CMK (cell line): ENCODE measurements around the gene PDZRN3.

Source experiments
- DNase-seq: peaks from one replicate; pipeline ENCODE4 v3.0.0-alpha.2; 2010; ENCODE audit warnings: low read depth

PDZRN3 gene

GRCh38 chr3:73622091-73622805, 2.5 kb downstream of the PDZRN3 start:
- no peak for DNase-seq

DNA sequence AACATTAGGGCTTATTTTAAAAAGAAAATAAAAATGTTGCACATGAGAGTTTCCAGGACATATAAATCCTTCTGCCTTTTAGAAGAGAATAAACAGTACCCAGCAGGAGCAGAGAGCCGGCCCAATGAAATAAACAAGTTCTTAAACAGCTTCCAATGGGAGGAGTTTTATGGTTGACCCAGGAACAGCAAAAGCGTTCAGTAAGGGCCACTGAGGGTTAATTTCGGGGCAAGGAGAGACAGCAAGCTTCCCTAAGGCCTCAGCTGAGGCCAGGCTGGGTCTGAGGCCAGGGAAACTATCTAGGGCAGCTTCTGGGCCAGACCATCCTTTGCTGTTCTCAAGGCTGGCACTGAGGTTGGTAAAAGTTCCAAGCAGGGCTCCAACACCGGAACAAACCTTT, 3.4 kb downstream of the PDZRN3 start:
- no peak for DNase-seq

DNA sequence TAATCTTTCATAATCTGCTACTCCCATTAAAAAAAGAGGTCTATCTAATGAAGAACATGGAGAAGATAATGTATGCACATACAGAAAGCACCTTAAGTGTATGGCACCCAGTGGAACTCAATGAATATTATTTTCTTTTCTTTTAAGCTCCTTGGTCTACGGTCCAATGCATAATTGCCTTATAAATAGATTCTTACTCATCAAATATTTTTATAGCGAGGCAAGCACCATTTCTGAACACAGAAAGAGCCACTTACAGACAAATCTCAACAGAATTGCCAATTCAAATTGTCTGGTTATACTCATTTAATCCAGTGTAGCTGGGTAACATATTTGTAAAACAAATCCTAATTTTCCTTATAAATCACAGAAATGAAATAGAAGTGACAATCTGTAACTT, 6.3 kb downstream of the PDZRN3 start:
- DNase-seq: no peak

DNA sequence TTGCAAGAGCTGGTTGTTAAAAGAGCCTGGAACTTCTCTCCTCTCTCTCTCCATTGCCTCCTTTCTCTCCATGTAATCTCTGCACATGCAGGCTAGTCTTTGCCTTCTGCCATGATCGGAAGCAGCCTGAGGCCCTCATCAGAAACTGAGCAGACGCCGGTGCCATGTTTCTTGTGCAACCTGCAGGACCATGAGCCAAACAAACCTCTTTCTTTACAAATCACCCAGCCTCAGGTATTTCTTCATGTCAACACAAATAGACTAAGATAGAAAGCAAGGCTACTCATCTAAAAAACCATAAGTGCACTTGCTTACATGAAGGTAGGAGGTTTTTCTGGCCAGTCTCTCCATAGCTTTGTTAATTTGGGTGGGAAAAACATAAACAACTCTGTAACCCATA, 8.7 kb downstream of the PDZRN3 start:
- no peak for DNase-seq

- DNase-seq: no peak
These were observed 10.3 kb downstream of the PDZRN3 start for GRCh38 chr3:73614419-73614818.

- DNase-seq: no peak
These were observed 13.6 kb downstream of the PDZRN3 start for GRCh38 chr3:73611176-73611575.

DNA sequence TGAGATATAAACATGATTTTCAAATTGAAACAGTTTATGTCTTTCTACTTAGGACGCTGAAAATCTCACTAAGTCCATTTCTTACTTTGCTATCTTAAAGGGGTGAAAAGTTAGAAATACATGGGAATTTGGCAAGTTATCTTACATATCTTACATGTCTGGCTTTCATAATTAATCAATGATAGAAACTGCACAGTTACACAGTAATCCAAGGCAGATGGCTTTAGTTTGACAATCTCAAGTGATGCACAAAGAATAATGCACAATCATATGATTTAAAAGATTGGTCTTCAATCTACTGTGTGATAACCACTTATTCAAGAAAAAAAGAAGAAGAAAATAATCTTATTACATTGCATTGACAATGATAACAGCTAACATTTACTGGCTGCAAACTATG, 14.2 kb downstream of the PDZRN3 start:
- DNase-seq: no peak

DNA sequence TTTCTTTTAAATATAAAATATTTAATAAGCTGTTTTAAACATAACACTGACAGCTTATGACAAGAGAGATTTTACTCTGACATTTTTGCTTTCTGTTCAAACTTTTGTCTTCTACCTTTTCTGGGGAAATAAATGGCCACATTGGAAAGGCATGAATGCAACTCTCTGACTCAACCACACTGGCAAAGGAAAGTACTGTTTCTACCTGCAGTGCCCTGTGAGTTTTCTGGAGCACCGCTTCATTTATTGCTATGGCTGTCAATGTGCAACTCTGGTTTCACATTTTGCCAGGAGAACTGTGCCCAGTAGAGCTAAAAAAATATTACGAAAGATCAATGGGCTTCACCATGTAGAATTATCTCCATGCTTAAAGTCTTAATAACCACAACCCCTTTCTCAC, 15.1 kb downstream of the PDZRN3 start:
- DNase-seq: no peak

- DNase-seq: no peak
These were observed 15.5 kb downstream of the PDZRN3 start for GRCh38 chr3:73609315-73609641.

DNA sequence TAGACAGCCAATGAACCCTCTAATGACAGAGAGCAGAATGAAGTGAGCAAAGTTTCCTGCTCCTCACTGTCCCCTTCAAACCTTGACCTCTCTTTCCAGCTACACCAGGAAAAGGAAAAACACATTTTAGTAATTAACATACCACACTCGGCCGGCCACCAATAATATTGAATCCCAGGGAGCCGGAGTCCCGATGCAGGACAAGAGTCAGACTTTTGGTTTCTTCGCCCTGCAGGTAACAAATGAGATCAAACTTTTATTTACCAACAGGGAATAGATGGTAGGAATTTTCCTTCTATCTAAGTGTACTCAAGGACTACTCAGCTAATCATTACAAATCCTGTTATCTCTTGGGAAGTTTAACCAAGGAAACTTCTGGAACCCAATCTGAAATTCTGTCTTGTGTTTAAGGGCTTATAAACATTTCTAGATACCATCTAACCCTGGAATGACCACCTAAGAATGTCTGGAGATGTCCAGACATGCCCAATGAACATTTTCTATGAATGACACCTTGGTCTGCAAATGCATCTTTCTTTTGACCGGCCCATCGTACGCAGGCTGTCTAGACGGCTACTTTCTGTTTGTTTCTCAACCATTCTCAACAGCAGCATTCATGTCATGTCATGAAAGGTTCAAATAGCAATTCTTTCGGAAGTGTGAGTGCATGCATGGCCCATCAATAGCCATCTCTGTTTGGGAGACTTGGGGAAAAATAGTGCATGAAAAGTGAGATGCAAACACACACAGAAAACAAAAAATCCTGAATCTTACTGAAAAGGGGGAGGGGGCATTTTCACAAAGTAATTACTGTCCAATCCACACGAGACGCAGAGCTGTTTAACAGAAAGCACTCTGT, 16.1 kb downstream of the PDZRN3 start:
- no peak for DNase-seq

DNA sequence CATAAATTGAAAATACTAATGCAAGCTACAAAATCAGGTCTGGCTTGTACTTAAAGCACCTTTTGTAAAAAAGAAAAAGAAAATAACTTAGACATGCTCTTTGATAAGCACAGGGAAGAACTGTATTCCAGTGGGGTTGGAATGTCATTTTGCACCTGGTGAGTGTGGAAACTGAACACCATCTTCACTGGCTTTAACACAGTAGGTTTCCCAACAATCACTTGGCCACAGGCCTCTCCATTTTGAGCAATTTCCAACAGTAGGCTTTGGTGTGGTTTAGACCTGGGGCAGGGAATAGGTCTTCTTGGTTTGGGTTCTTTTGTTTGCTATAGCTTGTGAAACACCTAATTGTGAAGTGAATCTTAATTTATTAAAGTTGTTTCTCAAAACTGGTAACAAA, 18.9 kb downstream of the PDZRN3 start:
- no peak for DNase-seq

DNA sequence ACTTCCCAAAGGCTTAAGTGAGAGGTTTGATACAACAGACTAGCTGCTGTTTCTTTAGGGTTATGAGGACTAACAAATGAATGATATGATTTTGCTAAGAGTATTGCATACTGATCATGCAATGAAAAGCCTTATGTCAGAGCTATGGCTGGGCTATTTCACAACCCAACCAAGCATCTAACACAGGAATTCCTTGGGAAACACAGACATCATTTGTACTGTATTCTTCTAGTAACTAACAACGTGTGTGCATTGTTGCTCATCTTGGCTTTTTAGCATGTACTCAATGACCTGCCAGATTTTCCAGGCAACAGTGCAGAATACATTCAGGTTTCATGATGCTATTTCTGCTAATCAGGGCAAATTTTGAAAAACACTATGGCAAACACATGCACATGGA, 19.3 kb downstream of the PDZRN3 start:
- no peak for DNase-seq

GRCh38 chr3:73604451-73604850, 20.3 kb downstream of the PDZRN3 start:
- no peak for DNase-seq

GRCh38 chr3:73603762-73604171, 21.0 kb downstream of the PDZRN3 start:
- no peak for DNase-seq

DNA sequence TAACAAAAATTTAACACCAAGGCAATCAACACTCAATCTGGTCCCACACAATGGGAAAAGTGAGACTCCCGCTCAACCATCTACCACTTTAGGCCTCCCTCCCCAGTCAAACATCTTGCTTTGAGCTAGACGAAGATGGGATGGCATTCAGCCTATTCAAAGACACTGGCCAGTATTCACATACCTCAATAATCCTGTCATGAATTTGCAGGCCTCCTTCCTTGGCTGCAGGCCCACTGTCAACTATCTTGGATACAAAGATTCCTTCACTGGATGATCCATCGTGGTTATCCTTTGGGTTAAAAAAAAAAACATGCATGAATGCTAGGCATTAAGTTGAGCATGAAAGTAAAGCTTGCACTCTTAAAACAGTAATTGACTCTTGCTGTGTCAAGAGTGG, 22.6 kb downstream of the PDZRN3 start:
- DNase-seq: no peak

DNA sequence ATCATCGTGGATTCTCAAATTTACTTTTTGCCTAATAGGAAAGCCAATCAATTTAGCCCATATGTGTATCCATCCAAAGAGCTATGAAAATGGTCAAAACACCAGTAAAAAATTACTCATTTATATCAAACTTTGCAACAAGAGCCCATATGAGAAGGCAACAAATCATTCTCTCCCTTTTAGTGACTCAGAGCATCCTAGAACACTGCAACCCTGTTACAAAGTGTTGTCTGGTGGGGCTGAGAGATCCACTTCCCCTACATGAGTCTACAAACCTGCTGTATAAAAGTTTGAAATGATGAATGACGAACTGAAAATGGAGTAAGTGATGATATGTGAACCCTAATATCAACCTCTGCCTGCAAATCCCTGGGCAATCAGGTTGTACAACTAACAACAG, 23.3 kb downstream of the PDZRN3 start:
- no peak for DNase-seq

DNA sequence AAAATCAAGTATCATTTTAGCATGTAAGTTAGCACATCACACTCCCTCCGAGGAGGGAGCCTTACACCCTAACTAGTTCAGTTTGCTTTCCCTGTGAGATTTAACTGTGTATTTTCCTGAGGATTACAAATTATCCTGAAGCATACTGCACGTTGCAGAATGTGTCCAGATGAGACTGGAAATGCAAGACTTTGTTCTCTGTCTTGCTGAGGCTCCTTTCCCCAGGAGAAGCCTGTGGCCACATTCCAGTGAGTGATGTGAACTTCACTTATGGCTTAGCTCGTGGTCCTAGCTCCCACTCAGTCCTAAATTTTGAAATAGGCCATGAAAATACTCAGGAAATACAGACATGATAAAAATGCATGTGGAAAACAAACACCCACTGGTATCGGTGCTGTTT, 23.7 kb downstream of the PDZRN3 start:
- no peak for DNase-seq

DNA sequence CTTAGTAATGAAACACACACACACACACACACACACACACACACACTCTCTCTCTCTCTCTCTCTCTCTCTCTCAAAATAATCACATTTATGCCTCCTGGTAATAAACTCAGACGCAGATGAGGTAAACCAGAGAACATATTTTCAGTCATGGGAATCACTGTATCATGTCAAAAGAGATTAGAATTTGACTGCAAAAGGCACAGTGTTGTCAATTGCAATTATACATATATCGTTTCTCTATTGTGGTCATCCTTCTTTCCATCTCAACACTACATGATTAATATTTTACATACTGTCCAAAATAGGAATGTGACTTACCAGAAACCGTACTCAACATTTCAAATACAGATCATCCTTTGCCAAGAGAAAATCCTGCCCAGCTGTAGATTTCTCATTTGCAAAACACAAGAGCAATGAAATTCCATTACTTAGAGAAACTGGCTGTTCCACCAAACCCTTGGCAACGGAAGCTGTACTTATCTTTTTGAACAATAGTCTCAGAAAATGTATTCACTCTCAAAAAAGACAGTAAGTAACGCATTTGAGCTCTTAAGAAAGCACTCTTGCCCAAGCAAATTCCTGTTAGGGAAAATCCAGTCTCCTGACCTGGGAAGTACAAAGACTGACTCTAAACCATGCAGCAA, 24.3 kb downstream of the PDZRN3 start:
- DNase-seq: no peak

DNA sequence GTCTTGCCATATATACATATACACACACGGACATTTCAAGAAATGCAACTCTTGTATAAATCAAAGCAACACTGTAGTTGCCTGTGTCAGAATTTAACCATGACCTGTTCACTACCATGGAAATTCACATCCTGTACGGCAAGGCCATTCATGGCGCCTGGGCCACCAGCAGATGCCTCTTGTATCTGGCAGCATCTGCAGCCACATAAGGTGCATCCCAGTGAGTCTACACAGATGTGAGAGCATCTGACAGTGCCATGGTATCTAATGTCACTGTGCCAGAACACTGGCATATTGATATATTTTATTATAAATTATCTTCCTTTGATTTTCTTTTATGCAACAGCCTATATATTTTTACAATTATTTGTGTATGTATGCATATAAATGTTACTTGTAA, 25.1 kb downstream of the PDZRN3 start:
- DNase-seq: no peak

DNA sequence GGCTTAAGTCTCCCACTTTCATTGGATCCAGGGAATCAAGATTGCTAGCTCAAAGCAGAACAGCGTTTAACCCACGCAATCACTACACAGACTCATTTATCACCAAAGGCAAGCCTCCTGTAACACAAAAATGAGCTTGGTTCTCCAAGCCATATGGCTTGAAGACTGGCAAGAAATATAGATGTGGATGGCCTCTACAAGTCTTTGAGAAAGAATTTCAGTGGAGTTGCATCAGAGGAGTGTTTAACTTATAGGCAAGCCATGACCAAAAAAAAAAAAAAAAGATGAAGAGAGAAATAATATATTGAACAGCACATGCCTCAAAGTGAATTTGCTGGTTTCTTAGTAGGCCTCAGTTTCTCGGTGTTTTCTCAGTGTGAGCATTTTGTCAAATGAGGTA, 27.3 kb downstream of the PDZRN3 start:
- DNase-seq: no peak

DNA sequence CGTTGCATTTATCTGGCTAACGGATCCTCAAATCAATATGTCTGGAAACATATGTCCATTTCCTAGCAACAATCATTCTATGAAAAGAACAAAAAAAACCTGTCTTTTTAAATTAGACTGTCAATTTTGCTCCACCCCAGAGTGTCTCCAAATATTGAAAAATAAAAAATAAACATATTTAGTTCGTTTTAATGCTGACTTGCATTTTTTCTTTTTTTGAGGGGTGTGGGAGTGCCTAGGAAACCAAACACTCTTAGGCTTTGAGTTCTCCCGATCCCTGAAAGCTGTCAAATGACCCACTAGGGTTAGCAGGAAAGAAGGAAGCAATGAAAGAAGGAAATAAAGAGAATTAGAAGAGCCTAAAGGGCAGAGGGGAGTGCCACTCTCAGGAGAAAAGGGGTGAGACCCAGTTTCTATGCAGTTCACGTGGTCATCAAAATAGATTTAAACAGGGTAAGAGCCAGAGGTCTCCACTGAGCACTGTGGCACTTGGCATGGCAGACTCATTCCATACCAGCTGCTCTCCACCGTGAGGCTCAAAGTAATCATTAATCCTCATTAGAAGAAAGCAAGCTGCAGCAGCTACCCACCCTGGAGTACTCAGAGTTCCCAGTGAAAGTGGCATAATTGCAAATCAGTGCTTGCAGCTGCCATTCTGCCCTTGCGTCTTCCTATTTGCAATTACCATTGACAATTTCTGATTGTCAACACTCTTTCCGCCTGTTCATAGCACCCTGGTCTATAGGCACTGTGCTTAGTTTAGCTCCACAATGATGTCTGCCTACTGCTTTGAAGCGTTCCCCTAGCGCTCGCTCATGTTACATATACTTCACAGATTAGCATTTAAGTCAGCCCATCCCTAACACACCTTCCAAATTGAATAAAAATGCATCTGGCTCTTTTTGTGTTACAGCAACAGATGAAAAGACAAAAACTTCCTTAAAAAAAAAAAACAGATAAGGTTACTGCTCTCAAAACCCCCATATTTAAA, 32.3 kb downstream of the PDZRN3 start:
- DNase-seq: no peak

DNA sequence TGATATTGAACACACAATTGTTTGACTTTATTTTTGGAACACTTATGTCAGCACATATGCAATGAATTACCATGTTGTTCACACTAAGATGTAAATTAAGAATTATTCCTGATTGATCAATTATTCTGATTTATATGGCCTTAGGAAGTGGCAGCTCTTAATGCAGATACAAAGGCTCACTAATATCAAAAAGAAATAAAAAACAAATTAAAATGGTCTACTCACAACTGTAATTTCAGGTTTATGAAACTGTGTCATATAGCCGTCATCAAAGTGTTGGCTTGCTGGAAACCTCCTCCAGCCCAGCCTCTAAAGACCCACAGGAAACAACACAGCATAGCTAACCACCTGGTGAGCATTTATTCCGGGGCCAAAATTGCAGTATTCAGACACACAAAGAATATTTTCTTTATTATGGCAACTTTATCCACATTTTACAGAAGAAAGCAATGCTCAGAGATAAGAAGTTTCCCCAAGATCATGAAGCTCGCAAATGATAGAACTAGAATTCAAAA, 33.4 kb downstream of the PDZRN3 start:
- no peak for DNase-seq
